HG02884 (cell line): Measurements from ENCODE around the gene EVI2A.

Source experiments
- ATAC-seq: cut with Tn5 transposase; IDR thresholded peaks from one replicate; pipeline ENCODE4 v1.9.1; 2021; ENCODE audit warnings: mild to moderate bottlenecking, moderate library complexity; ENCODE audit not compliant: unreplicated experiment

Gene EVI2A

GRCh38 chr17:31279401-31279800, 42.0 kb downstream of the EVI2A start:
- no peak for ATAC-seq

GRCh38 chr17:31275116-31275515, 46.3 kb downstream of the EVI2A start:
- ATAC-seq: no peak

GRCh38 chr17:31274252-31274651, 47.2 kb downstream of the EVI2A start:
- no peak for ATAC-seq

GRCh38 chr17:31273516-31273915, 47.9 kb downstream of the EVI2A start:
- no peak for ATAC-seq

- ATAC-seq: no peak
Measured at GRCh38 chr17:31272803-31273202, 48.6 kb downstream of the EVI2A start.

- no peak for ATAC-seq
Measured at GRCh38 chr17:31272236-31272635, 49.2 kb downstream of the EVI2A start.

GRCh38 chr17:31269578-31269983, 51.8 kb downstream of the EVI2A start:
- ATAC-seq: no peak

GRCh38 chr17:31269036-31269577, 52.3 kb downstream of the EVI2A start:
- no peak for ATAC-seq
